K562 (cell line): ENCODE data around the gene KRTAP4-11. TPM values are rescaled to one million over a fixed set of nuclear protein-coding genes. Genes with fewer than 3 reads are reported as not detected.

ENCODE experiments used
- ATAC-seq: fragments of 200-7000 bp; cut with Tn5 transposase; 3 replicates; pipeline ENCODE4 v1.9.1; 2020; ENCODE audit warnings: moderate library complexity
- BruUV-seq: library from RNA; stranded (reverse); fragments of 400-500 nt; replicated peaks from 2 replicates; lab custom pipeline; 2021; lab: Mats Ljungman, UMichigan
- CTCF ChIA-PET: fragments of 300-600 bp; formaldehyde crosslinking; extraction: SDS; loops from one replicate; lab custom pipeline; 2021; ENCODE audit warnings: low intra/inter-chr PET ratio; lab: Yijun Ruan, JAX
- POLR2A ChIA-PET: fragments of 300-600, 350-650 bp; sonication (Branson Sonifier 250); formaldehyde crosslinking; extraction: SDS; loops from one replicate; lab custom pipeline; 2021; ENCODE audit warnings: antibody characterized with exemption, inconsistent platforms; lab: Yijun Ruan, JAX
- DNase-seq, 4 experiments: peaks; one replicate each; pipeline versions ENCODE4 v3.0.0 to v3.0.0-alpha.2; 2011 to 2018; ENCODE audit warnings: low spot score in 3 of 4, mixed read lengths in 3 of 4; ENCODE audit errors: extremely low read depth in 1 of 4
- FAIRE-seq: peaks from 2 replicates; lab custom pipeline; 2011; peaks lifted over from hg19 to GRCh38; lab: Jason Lieb, UNC
- H2AFZ ChIP-seq: 2 replicates; pipeline ENCODE4 v1.6.0; 2011; ENCODE audit warnings: low read depth, low read length, control low read depth, inconsistent platforms
- H3K27ac ChIP-seq: fragments of 200-600 bp; 3 replicates; pipeline ENCODE4 v1.8.0; 2011; ENCODE audit warnings: low read depth, mild to moderate bottlenecking, control low read depth, inconsistent platforms, low read length, moderate library complexity, mixed read lengths; ENCODE audit errors: extremely low read depth
- H3K27me3 ChIP-seq, 2 experiments: fragments of 300-600 bp in 1 of 2; 2 replicates in 1 of 2; 3 replicates in 1 of 2; pipeline versions ENCODE4 v1.6.0 to v1.8.0; 2011; ENCODE audit warnings: inconsistent platforms in 2 of 2, low read length in 2 of 2, mild to moderate bottlenecking in 1 of 2, mixed read lengths in 1 of 2, moderate library complexity in 1 of 2; ENCODE audit not compliant: control insufficient read depth in 2 of 2, insufficient read depth in 2 of 2
- H3K36me3 ChIP-seq: fragments of 300-600 bp; 3 replicates; pipeline ENCODE4 v1.8.0; 2011; ENCODE audit warnings: mild to moderate bottlenecking, low read length, inconsistent platforms; ENCODE audit not compliant: control insufficient read depth, insufficient read depth
- H3K4me1 ChIP-seq, 2 experiments: fragments of 200-600 bp in 1 of 2; replicated peaks in 1 of 2; 2 replicates in 1 of 2; 3 replicates in 1 of 2; pipeline versions ENCODE4 v1.5.1 to v1.8.0; 2011; ENCODE audit warnings: inconsistent platforms in 2 of 2, low read length in 2 of 2, mild to moderate bottlenecking in 1 of 2, mixed read lengths in 1 of 2, moderate library complexity in 1 of 2; ENCODE audit not compliant: control insufficient read depth in 2 of 2, insufficient read depth in 2 of 2
- H3K4me2 ChIP-seq: 2 replicates; pipeline ENCODE4 v1.6.1; 2011; ENCODE audit warnings: low read length, control low read depth, inconsistent platforms, mixed read lengths; ENCODE audit not compliant: insufficient read depth
- H3K4me3 ChIP-seq: fragments of 200-600 bp; sonication (generic), shearing (Covaris generic); 2 replicates; pipeline ENCODE4 v1.5.1; 2016; ENCODE audit warnings: control low read depth, inconsistent platforms
- H3K79me2 ChIP-seq: fragments of 200-600 bp; 3 replicates; pipeline ENCODE4 v1.8.0; 2011; ENCODE audit warnings: low read length, inconsistent platforms; ENCODE audit not compliant: control insufficient read depth, insufficient read depth
- H3K9ac ChIP-seq, 2 experiments: 2 replicates each; pipeline versions ENCODE4 v1.6.0 to v1.6.1; 2011; ENCODE audit warnings: low read depth in 2 of 2, low read length in 2 of 2, control low read depth in 1 of 2, inconsistent platforms in 1 of 2, mild to moderate bottlenecking in 1 of 2, mixed read lengths in 1 of 2; ENCODE audit not compliant: insufficient read depth in 1 of 2
- H3K9me1 ChIP-seq: one replicate; pipeline ENCODE4 v1.6.0; 2011; ENCODE audit warnings: inconsistent platforms, mild to moderate bottlenecking, low read length, moderate library complexity; ENCODE audit not compliant: control insufficient read depth, insufficient read depth
- H3K9me3 ChIP-seq: replicated peaks from 2 replicates; pipeline ENCODE4 v1.5.1; 2011; ENCODE audit warnings: low read depth, low read length, inconsistent platforms; ENCODE audit not compliant: control insufficient read depth, insufficient read depth
- H4K20me1 ChIP-seq: replicated peaks from 2 replicates; pipeline ENCODE4 v1.6.1; 2011; ENCODE audit warnings: low read length, inconsistent platforms, mixed read lengths; ENCODE audit not compliant: control insufficient read depth, insufficient read depth
- OTX1 ChIP-seq: fragments of 450-650 bp; formaldehyde crosslinking; IDR thresholded peaks from 2 replicates; pipeline ENCODE4 v1.4.0; 2022; ENCODE audit warnings: mild to moderate bottlenecking
- RFX7 ChIP-seq: fragments of 250-450 bp; sonication (Bioruptor Pico); IDR thresholded peaks from 2 replicates; pipeline ENCODE4 v1.5.1; 2021; ENCODE audit warnings: mild to moderate bottlenecking
- XRCC3 ChIP-seq: fragments of 450-650 bp; IDR thresholded peaks from 2 replicates; pipeline ENCODE4 v1.6.1; 2017; ENCODE audit warnings: mild to moderate bottlenecking, moderate library complexity
- ZNF146 ChIP-seq: IDR thresholded peaks from one replicate; pipeline ENCODE4 v1.6.1; 2018; ENCODE audit warnings: missing compliant biosample characterization; ENCODE audit not compliant: unreplicated experiment
- ZNF263 ChIP-seq: sonication (generic); formaldehyde crosslinking; IDR thresholded peaks from 2 replicates; pipeline ENCODE4 v1.8.0; 2022; ENCODE audit warnings: mild to moderate bottlenecking, missing genetic modification reagents, borderline replicate concordance
- ZNF785 ChIP-seq: fragments of 250-450 bp; sonication (Bioruptor Pico); IDR thresholded peaks from 2 replicates; pipeline ENCODE4 v1.4.0; 2020; ENCODE audit warnings: mild to moderate bottlenecking
- WGBS: fragments of 100-300 bp; shearing (Covaris generic); methylation state at CpG from one replicate; pipeline ENCODE4 v1.1.6; 2016; ENCODE audit warnings: low coverage, mixed read lengths; ENCODE audit not compliant: insufficient coverage; ENCODE audit errors: missing lambda C conversion rate; 5-methylcytosine and 5-hydroxymethylcytosine counted together
- in situ Hi-C: fragments of 300-500 bp; cut with MboI; formaldehyde crosslinking; loops from 4 replicates; pipeline ENCODE4 v1.15.0; 2018; ENCODE audit warnings: inconsistent platforms, mixed read lengths
- intact Hi-C: fragments of 100-400 bp; cut with micrococcal nuclease; formaldehyde crosslinking; loops from 2 replicates; pipeline ENCODE4 v1.14.2; 2022
- polyA plus RNA-seq, 8 experiments: library from polyadenylated mRNA; depleted of rRNA in 4 of 8; stranded (reverse) in 5 of 8; unstranded in 3 of 8; fragments of >200 nt; fragmentation: Nextera tagmentation in 2 of 8; fragmentation: Illumina TruSeq in 1 of 8; extraction: Ambion mirVana in 2 of 8; extraction: Trizol in 1 of 8; gene quantifications; 2 replicates each; pipeline versions ENCODE4 v1.2.1 to v1.2.3, GENCODE V29; 2011 to 2014; ENCODE audit warnings: inconsistent platforms in 1 of 8, missing spikeins in 1 of 8
- total RNA-seq, 7 experiments: library from RNA; depleted of rRNA in 6 of 7; stranded (reverse); fragments of >200 nt in 6 of 7; fragmentation: Illumina TruSeq in 2 of 7; extraction: Trizol in 2 of 7; gene quantifications; 2 replicates each; pipeline versions ENCODE4 v1.2.1 to v1.2.3, GENCODE V29; 2011 to 2021; ENCODE audit warnings: low replicate concordance in 1 of 7
- TF ChIP-seq, protein P1 (sequence below): sonication (generic); formaldehyde crosslinking; IDR thresholded peaks from 2 replicates; pipeline ENCODE4 v1.8.1; 2023; ENCODE audit warnings: mild to moderate bottlenecking, missing genetic modification reagents

KRTAP4-11 gene
- total and polyA plus RNA-seq, 9 of the 15 experiments (the other 6 are each of a cell fraction or from before 2014, with no cell fraction given): not detected

DNA sequence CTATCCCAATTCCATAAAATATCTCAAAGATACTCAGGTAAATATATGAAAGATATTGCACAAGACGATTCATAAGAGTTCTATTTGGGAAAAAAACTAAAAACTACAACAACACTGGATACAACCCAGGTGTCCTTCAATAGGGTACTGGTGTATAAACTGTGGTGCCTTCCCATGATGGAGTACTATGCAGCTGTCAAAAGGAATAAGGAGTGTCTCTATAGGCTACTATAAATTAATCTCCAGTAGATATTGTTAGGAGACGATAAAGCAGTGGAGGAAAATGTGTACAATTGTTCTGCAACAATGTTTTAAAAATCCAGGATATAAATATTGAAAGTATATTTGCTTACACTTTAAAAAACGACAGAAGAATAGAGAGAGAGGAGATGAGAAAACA lies 8.2 kb upstream of the KRTAP4-11 start:
- H3K9me3 ChIP-seq: no peaks in the 10 kb centered on the region
- no peaks in the 10 kb centered on the region for H3K36me3 ChIP-seq
- H3K4me1 ChIP-seq: no peaks in the 10 kb centered on the region
- in situ Hi-C loops (no loop called here), intact Hi-C loops (no loop called here)
- H3K27ac ChIP-seq: no peak overlapping the region
- no peak for ATAC-seq
- TF ChIP-seq, protein P1, sequence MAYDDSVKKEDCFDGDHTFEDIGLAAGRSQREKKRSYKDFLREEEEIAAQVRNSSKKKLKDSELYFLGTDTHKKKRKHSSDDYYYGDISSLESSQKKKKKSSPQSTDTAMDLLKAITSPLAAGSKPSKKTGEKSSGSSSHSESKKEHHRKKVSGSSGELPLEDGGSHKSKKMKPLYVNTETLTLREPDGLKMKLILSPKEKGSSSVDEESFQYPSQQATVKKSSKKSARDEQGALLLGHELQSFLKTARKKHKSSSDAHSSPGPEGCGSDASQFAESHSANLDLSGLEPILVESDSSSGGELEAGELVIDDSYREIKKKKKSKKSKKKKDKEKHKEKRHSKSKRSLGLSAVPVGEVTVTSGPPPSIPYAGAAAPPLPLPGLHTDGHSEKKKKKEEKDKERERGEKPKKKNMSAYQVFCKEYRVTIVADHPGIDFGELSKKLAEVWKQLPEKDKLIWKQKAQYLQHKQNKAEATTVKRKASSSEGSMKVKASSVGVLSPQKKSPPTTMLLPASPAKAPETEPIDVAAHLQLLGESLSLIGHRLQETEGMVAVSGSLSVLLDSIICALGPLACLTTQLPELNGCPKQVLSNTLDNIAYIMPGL (CRISPR knock-in tag): no peak
- TF ChIP-seq ZNF263 (CRISPR knock-in tag) (no peak), RFX7 (CRISPR knock-in tag) (no peak), XRCC3 (no peak), ZNF146 (CRISPR knock-in tag) (peak; percentile 55), OTX1 (CRISPR knock-in tag) (no peak), ZNF785 (CRISPR knock-in tag) (no peak)
- H4K20me1 ChIP-seq: no peaks in the 10 kb centered on the region
- no TSS peak for BruUV-seq
- ChIA-PET POLR2A (no interaction called here), CTCF (no interaction called here)
- no peak overlapping the region for H3K4me2 ChIP-seq
- H3K9me1 ChIP-seq: no peaks in the 10 kb centered on the region
- no peak overlapping the region for H3K9ac ChIP-seq
- no peak for DNase-seq
- no peak for FAIRE-seq
- no peak overlapping the region for H2AFZ ChIP-seq
- no peaks in the 10 kb centered on the region for H3K79me2 ChIP-seq
- 0% methylated on average over 3 of the region's 3 CpGs for WGBS
- no peak overlapping the region for H3K4me3 ChIP-seq
- H3K27me3 ChIP-seq: no peaks in the 10 kb centered on the region
